Activated CD8-positive, alpha-beta memory T cell treated with anti-CD3 and anti-CD28 coated beads, Interleukin-2, amount 50 U/mL, for 24 hours (primary cell): ENCODE data around the gene SLC12A2.

Experiments
- DNase-seq: peaks from one replicate; pipeline ENCODE4 v3.0.0-alpha.2; 2020; ENCODE audit errors: extremely low read depth

SLC12A2 gene

DNA sequence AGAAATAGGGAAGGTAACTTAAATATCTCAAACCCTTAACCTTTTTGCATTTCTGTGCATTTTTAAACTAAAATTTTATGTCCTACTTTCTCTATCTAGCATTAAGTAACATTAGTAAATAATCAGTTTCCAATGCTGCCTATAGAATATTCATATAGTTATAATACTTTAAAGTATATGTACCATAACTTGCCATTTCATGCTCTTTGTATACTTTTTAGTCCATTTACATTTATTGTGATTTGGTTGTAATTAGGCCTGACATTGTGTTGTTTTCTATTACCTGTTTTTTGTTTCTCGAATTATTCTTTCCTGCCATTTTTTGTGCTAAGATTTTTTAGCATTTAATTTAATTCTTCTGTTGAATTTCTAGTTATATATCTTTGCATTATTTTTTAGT, 13.7 kb downstream of the SLC12A2 start:
- no peak for DNase-seq

DNA sequence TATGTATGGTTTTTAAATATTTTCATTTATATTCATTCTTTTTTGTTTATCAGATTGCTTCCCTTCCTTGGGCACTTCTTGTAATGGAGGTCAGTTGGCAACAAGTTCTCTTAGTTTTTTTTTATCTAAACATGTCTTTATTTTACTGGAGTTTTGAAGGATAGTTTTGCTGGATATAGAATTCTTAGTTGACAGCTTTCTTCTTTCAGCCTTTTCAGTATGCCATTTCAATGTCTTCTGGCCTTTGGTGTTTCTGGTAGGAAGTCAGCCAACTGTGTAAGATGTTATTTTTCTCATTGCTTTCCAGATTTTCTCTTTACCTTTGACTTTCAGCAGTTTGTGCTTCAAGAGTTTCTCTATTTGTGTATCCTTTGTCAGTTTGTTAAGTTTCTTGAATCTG, 14.2 kb downstream of the SLC12A2 start:
- DNase-seq, result no peak

DNA sequence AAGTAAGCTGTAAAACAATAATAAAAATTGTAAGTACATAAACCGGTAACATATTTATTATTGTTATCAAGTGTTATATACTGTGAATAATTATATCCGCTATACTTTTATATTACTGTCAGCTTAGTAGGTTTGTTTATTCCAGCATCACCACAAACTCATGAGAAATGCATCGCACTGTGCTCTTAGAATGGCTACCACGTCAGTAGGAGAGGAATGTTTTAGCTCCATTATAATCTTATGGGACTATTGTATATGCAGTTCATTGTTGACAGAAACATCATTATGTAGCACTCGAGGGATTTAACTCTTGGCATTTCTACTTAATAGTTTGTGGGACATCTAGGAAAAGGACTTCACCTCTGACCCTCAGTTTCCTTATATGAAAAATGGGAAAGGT, 16.4 kb downstream of the SLC12A2 start:
- DNase-seq, result no peak

DNA sequence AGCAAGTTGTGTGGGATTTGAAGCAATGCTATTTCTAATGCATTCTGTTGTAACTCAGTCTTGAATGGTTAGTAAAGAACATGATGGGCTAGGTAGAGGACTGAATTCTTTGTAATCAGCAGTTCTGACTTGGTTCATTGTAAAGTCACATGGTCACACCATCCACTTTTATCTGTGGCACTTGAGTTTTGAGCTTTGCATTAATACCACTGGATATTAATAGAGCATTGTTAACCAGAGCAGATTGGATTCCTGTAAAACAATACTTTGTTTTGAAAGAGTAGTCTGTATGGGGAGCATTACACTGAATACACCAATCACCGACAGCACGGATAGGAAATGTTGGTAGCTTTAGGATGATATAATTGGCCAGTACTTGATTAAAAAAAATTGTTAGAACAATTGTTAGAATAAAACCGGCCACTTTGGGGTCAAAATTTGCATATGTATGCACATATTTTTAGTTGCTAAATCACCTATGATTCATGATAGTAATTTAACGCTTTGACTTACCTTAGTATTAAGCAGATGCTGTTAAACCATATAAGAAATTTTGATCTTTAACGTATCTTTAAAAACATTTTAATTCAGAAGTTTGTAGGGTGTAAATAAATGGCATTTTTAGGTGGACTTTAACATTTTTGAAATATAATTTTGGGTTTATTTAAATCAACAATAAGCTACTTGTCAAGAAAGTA, 17.4 kb downstream of the SLC12A2 start:
- DNase-seq, result no peak

DNA sequence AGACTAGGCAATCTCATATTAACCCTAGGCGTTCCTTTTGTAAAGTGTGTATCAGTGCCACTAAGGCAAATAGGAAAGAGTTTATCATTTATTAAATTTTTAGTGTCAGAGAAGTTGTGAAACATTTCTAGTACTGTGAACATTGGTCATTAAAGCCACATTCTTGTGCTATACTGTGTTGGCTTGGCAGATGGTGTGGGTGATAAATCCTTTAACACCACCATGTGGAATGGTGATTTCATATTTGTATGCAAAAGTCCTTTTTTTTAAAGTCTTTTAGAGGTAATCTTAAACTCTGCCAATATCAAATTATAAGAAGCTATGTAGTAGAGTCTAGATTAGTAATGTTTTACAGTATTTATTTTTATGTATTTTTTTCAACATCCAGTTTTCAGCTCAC, 18.1 kb downstream of the SLC12A2 start:
- no peak for DNase-seq

DNA sequence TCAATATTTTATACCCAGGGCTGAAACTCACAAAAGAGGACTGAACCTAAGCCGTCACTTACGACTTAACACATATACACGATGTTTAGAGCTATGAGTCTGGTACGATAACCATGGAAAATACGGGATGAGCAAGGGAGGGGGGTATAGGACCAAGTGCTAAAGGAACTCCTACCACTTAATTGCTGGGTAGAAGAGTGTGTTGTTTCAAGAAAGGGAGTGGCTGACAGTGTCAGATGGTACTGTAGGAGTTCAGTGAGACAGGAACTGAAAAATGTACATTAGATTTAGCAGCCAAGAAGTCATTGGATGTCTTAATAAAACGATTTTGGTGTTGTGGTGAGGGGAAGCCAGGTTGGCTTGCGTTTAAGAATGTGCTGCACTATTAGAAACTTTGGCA, 21.6 kb downstream of the SLC12A2 start:
- no peak for DNase-seq

DNA sequence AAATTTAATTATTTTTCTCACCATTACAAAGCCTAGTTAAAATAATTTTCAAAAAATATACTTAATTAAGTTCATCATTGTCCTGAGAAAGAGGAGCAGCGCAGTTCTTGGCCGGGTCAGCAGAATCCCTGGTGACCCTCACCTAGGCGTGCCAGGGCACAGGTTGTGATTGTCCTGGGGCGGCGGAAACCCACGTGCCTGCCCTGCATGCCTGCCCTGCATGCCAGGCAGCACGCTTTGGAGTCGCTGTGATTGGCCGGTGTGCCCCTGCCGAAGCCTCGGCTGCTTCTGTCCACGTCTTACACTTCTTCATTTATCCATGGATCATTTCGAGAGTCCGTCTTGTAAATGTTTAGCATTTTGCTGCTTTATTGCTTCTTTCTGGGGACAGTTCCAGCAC, 25.6 kb downstream of the SLC12A2 start:
- no peak for DNase-seq

DNA sequence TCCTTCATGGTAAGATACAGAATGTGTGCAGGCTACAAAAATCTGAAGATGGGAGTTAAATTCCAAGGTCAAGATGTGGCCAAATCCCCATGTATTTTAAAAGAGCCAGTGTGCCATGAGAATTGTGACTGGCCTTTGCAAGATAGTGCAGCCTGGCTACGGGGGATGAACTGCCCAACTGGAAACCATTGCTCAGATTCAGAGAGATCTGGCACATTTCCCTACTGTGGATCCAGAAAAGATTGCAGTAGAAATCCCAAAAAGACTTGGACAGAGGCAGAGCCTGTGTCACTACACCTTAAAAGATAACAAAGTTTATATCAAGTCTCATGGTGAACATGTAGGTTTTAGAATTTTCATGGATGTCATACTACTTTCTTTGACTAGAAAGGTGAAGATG, 26.2 kb downstream of the SLC12A2 start:
- DNase-seq, result no peak

DNA sequence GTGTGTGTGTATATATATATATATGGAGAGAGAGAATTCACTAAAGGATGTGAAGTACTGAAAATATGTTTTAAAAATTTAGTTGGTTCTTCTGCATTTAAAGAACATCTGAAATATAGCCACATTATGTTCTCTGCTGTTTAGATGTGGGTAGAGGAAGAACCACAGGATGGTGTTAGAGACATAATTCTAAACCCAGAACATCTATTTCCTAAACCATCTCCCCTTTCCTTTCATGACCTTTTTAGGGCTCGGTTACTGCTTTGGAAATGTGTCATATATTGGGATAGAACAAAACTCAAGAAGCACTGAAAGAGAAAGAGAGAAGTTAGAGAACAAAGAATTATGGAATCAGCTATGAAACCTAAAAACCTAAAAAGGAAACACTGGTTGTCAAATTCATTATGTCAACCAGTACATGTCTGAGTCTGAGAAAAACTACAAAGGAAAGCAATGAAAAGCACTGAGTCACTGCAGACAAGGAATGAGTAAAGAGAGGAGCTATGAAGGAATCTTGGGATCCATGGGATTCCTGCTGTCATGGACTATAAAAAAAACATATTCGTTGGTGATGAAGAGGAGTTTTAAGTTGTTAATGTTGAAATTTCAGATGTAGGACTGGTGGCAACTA, 28.4 kb downstream of the SLC12A2 start:
- DNase-seq, result no peak

DNA sequence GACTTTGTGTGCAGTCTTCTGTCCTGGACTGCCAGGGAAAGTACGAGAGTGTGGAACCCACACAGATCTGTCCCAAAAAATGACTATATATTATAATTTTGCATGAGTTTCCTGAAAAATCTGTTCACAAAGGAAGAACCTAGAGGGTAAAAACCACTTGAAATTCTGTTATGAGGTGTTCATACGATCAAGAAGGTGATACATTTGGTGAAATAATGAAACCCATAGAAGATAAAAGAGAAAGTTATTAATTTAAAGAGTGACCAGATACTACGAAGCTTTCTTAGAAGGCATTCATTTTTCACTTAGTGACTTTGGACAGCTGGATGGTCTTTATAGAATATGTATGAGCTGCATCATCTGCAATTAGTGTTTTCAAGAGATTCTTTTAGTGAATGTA, 32.9 kb downstream of the SLC12A2 start:
- no peak for DNase-seq

DNA sequence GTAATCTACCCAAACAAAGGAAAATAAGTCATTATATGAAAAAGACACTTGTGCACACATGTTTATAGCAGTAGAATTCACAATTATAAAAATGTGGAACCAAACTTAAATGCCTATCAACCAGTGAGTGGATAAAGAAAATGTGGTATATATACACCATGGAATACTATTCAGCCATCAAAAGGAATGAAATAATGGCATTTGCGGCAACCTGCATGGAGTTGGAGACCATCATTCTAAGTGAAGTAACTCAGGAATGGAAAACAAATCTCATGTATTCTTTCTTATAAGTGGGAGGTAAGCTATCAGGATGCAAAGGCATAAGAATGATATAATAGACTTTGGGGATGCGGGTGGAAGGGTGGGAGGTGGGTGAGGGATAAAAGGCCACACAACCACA, 34.6 kb downstream of the SLC12A2 start:
- no peak for DNase-seq

DNA sequence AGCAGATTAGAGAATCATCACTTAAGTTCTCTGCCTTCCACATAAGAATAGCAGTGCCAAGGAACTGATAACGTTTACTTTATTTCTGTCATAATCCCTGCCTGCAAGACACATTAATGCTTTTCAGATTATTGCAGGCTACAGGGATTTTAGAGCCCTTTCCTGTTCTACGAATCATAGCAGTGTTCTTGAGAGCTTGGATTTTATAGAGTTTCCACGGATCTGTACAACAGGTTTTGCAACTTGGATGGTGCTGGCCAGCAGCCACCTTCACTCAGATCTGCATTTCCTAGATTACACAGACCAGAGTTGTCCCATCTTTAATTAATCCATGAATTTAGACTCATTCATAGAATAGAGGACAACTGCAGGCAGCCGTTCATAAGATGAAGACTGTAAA, 38.1 kb downstream of the SLC12A2 start:
- no peak for DNase-seq

DNA sequence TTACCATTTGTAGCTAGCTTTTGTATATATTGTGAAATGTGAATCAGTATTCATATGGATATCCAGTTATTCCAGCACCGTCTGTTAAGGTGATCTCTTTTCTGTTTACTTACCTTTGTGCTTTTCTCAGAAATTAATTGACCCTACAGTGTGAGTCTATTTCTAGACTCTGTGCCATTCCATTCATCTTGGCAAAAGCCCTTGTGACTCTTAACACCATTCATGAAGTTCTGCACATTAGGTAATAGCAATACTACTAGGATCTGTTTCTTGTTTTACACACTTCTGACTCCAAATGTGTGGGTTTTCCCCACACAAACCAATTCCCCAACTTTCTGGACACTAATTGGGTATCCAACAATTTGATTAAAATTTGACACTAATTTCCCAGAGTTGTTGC, 40.4 kb downstream of the SLC12A2 start:
- DNase-seq, result no peak

DNA sequence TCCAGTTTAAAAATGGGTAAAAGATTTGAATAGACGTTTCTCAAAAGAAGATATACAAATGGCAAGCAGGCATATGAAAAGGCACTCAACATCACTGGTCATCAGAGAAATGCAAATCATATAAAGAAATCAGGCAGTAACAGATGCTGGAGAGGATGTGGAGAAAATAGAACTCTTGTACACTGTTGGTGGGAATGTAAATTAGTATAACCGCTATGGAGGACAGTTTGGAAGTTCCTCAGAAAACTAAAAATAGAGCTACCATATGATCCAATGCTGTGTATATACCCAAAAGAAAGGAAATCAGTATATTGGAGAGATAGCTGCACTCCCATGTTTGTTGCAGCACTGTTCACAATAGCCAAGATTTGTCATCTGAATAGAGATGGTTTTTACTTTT, 42.7 kb downstream of the SLC12A2 start:
- no peak for DNase-seq

DNA sequence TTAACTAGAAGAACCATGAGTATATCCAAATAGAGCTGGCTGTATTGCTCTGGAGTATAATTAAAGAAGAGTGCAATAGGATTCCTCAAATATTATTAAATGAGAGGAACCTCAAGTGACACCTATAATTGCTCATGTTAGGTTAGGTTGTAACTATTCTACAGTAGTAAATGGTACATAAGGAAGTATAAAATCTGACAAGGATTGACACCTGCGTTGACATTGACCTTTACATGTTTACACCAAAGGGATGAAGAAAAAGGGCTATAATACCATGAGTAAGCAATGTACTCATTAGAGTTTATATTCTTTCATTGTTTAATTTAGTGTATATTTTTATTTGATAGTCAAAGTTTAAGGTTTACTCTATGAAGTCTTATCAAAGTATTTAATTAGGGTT, 48.9 kb downstream of the SLC12A2 start:
- no peak for DNase-seq

DNA sequence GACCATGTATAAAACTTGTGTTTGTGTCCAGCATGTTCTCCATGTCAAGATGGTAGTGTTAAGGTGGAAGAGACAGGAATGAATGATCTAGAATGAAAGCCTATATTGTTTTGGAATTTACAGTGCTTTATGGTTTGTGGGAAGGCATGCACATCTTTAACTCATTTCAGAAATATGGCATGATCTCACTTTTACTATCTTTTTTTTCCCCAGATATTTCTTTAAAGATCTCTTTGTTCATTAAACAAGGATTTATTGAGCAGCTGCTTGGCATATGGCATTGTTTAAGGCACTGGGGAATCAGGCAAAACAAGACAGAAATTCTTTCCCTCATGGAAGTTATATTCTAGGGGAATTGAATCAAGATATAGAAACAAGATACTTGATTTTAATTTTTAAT, 51.7 kb downstream of the SLC12A2 start:
- DNase-seq, result no peak

DNA sequence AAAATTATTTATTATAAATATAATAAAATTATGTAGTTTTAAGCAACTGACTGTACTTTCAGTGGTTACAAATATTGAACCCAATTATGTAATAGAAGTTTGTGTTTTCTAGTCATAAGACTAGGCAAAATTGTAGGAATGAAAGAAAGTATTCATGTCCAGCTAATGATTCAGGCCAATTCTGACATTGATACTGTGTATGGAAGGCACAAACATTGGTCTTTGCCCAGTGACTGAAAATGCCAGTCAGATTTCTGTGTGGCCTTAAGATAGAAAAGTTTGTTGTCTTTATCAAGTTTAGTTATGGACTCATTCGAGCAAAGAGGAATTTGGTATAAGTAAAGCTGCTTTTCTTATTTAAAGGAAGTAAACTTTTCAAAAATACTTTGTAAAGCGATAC, 60.3 kb downstream of the SLC12A2 start:
- DNase-seq, result no peak

DNA sequence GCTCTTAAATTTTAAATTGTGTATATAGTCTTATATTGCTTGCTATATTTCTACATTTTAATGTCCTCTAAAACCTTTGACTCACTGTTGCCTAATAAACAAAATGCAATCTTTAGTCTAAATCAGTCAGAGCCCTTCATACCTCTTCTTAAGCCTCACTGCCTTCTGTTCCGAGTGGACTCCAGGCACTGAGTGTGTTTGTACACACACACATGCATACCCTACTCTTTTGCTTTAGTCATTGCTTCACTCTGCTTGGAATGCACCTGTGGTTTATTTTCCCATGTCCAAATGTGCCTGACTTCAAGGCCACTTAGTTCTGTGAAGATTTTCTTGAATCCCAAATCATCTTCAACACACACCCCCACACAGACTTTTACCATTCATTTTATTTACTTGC, 60.9 kb downstream of the SLC12A2 start:
- no peak for DNase-seq

DNA sequence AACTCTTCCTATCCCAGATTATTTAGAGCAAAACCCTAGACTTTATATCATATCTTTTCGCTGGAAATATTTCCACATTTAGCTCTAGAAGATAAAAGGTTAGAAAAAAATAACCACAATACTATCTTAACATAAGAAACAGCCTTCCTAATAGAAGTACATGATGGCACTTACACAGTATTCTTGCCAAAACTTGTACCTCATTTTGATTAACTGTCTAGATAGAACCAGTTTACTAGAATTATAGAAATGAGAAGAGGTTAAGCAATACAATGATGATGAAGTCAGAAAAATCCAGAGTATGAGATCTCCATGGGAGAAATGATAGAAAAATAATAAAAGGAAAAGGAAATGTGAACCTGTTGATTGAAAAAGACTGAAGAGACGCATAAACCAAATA, 63.1 kb downstream of the SLC12A2 start:
- DNase-seq, result no peak

DNA sequence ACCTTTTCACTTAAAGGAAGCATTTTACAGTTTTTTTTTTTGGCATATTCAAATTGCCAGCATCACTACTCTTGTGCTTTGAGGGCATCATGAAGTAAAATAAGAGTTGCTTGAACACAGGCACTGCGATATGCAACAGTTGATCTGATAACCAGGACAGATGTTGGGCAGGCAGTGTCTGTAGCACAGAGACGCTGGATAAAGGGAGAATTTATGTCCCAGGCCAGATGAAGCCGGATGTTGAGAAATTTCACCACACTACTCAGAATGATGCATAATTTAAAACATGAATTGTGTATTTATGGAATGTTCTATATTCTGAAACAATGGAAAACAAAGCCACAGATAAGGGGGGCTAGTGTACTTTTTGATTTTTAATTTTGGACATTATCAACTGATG, 71.4 kb downstream of the SLC12A2 start:
- DNase-seq, result no peak

DNA sequence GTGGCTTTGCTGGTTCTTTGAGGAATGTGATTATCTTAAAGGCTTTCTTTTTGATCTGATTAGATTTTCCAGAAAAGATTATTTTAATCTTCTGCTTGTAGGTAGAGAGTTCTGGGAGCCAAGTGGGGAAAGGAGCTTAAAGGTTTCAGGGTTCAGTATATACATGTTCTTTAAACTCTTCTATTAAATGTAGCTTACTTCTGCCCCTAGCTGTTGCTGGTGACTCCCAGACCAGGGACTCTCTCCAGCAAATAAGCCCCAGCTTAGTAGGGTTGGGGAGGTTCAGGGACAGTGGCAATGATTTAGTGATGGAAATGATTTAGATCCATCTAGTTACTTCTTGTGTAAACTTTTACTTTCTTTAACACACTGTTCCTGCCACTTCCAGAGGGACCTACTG, 72.2 kb downstream of the SLC12A2 start:
- DNase-seq, result no peak

DNA sequence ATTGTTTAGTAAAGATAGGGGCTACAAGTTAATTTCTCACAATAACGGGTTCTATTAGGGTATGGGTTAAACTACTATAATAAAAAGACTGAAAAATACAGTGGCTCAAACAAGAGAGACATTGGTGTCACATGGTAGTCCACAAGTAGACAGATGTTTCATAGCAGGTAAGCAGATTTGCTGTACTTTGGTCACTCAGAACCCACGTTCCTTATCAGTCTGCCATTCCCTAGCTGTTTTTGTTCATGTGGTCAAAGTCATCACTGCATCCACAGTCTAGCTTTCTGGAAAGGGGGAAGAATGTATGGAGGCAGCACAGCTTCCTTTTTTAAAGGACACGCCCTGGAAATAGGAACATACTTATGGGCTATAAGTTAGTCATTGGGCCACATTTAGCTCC, 73.0 kb downstream of the SLC12A2 start:
- DNase-seq, result no peak

DNA sequence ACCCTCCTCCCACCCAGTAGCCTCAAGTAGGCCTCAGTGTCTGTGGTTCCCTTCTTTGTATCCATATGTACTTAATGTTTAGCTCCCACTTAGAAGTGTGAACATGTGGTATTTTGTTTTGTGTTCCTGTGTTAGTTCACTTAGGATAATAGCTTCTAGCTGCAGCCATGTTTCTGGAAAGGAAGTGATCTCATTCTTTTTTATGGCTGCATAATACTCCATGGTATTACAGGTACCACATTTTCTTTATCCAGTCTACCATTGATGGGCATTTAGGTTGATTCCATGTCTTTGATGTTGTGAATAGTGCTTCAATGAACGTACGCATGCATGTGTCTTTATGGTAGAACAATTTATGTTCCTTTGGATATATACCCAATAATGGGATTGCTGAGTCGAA, 74.8 kb downstream of the SLC12A2 start:
- DNase-seq, result no peak

DNA sequence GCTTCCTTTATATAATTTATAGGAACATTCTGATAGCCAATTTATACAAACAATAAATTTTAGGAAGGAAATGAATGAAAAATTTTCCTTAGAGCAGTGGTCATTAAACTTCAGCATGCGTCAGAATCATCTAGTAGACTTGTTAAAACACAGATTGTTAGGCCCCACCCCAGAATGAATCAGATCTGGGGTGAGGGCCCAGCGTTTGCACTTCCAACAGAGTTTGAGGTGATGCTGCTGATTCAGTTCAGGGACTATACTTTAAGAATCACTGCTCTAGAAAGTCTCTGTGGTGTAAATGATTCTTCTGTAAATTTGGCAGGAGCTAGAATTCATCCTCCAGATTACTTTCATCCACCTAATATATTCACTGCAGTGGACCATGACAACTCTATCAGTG, 80.4 kb downstream of the SLC12A2 start:
- no peak for DNase-seq
